ENCODE results near the gene CHD6.
A peak's percentile ranks its signal among the peaks of the same experiment; 100 is the strongest.
"Not testable (repeated sequence)": the region's sequence is repeated elsewhere in the genome, so short reads cannot be mapped to it uniquely, and the experiment has no call there.

CHD6 gene

GRCh38 chr20:41546535-41546934 is 71.6 kb downstream of the CHD6 start:
- no peak for DNase-seq

DNA sequence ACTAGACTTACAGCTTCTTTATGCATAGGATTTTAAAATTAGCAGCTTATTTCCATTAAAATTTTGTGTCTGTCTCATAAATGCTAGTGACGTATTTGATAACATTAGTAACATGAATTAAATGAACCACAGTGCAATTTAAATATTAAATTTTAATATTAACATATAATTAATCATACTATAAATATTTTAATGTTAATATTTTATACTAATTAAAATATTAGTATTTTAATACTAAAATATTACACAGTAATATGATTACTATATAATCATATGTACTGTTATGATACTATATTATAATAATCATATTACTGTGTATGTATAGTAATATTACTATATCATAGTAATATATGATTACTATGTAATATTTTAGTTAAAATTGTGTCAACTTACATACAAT is 73.7 kb downstream of the CHD6 start:
- no peak for DNase-seq

DNA sequence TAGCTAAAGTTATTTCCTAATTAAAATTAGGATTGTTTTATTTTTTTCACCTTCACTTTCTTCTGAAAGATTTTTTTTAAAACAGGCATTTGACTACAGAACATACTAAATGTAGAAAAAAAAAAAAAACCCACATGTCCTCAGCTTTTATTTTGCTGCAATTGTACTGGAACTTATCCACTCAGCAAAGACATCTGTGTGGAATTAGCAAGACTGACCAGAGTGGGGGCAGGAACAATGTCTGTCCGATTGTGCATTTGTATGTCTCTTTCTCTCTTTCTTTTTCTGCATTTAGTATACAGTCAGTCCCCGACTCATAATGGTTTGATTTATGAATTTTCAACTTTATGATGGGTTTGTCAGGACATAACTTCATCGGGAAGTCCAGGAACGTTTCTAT is 77.3 kb downstream of the CHD6 start:
- DNase-seq = no peak

DNA sequence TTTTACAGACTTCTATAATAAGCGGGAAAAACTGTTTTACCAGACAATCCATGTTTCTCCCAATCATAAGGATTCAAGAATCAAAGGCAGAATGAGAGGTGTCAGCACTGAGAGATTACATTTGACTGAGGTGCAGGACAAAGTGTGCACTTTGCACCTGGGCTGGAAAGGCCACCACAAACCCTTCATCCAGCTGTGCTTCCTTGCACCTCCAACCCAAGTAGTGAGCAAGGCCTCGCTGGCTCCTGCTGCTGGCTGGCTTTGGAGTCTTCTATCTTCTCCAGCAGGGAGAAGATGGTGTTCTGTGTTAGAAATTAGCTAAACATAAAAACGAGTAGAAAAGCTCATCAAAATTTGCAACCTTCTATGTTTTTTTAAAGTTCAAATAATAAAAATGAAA is 77.7 kb downstream of the CHD6 start:
- no peak for DNase-seq

- peak; percentile 34 for DNase-seq
These were observed 79.2 kb downstream of the CHD6 start for GRCh38 chr20:41538810-41539596.

DNA sequence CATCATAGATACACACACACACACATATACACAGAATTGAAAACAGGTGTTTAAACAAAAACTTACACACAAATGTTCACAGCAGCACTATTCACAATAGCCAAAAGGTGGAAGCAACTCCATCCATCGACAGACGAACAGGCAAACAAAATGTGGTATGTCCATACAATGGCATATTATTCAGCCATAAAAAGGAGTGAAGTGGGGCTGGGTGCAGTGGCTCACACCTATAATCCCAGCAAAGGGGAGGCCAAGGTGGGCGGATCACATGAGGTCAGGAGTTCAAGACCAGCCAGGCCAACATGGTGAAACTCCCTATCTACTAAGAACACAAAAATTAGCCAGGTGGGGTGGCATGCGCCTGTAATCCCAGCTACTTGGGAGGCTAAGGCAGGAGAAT is 80.3 kb downstream of the CHD6 start:
- DNase-seq = no peak

GRCh38 chr20:41535551-41535950 is 82.6 kb downstream of the CHD6 start:
- DNase-seq = not testable (repeated sequence)

DNA sequence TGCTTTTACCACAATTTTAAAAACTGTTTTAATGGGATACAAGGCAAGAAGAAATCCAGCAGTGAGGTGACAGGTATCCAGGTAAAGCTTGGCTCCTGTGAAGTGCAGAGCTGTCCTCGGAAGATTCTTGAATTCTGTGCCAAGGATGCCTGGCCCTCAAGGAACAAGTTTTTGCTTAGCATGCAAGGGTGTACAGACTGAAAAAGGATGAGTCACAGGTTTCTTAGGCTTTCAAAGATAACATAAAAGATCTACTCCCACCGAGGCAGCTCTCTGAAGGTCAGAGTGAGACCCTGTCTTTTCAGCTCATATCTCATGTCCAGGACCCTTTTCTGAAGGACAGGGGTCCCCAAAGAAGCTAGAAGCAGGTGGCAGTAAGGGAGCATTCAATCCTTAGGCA is 83.3 kb downstream of the CHD6 start:
- no peak for DNase-seq

DNA sequence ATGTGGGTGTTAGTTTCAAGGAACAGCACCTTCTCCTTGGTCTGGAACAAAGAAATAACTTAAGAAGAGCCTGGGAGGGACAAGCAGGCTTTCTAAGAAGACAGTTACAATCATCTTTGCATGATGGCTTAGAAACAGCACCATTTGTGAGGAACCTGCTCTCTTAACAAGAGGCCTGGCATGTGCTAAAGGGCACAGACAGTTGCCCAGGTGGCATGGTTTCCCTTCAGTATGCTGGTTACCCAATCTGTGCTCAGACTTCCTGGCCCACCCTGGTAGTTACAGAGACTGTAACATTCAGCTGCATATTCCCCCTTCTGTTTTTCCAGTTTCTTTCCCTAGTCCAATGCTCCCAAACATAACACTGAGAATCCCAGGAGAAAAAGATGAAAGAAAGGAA is 84.0 kb downstream of the CHD6 start:
- DNase-seq = no peak

GRCh38 chr20:41533537-41534136 is 84.5 kb downstream of the CHD6 start:
- DNase-seq = no peak

DNA sequence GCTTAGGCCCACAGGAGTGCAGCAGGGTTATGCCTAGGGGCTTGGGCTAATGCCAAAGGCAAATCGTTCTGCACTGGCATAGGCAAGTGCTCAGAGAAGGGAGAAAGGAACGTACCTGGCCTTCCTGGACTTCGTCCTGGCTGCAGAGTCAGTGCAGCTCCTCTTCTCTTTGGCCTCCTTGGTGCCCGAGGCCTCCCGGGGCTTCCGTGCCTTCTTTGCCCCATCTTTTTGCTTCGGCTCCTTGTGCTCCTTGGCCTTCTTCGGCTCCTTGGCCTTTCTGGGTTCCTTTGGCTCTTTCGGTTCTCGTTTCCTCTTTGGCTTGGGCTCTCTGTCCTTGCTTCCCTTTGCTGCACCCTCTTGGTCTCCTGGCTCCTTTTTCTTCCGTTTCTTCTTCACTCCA is 85.2 kb downstream of the CHD6 start:
- no peak for DNase-seq

- no peak for DNase-seq
These were observed 86.5 kb downstream of the CHD6 start for GRCh38 chr20:41531518-41532275.

GRCh38 chr20:41530923-41531322 is 87.3 kb downstream of the CHD6 start:
- DNase-seq = no peak

GRCh38 chr20:41526327-41526726 is 91.8 kb downstream of the CHD6 start:
- no peak for DNase-seq

- no peak for DNase-seq
These were observed 93.1 kb downstream of the CHD6 start for GRCh38 chr20:41524980-41525613.

GRCh38 chr20:41523857-41524256 is 94.3 kb downstream of the CHD6 start:
- DNase-seq = no peak

DNA sequence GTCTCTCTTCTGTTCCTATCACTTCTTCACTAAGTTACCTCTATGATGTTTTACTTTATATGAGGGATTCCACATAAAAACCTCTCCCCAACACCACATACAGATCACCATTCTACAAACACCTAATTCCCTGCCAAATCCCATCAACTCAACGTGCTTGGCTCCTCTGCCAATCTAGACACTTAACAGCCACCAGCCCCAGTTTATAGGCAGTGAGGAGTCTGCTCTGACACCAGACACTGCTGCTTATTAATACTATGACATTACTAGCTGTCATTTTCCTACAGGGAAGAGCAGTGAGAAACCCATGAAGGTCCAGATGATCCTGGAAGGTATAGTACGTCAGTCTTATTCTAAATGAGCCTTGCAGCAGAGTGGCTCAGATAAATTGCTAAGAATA is 104.3 kb downstream of the CHD6 start:
- DNase-seq = no peak

- DNase-seq = no peak
These were observed 105.6 kb downstream of the CHD6 start for GRCh38 chr20:41512624-41513023.

GRCh38 chr20:41510847-41511450 is 107.2 kb downstream of the CHD6 start:
- peak; percentile 24 for DNase-seq

DNA sequence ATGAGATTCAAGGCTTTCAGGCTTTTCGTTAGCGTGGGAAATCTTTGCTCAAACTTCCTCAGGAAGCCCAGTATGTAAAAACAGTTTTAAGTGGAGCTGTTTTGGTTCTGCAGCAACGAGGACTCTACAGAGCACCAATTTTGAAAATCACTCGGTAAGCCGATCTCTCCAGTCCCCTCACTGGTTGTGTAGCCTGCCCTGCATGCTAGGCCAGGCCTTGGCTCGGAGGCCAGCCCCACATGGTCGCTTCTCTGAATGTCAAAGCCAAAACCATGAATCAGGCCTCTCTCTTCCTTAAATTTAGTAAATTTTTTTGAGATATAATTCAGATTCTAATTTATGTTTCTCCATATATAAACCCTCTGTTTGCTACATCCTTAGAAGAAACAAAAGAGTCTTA is 108.0 kb downstream of the CHD6 start:
- no peak for DNase-seq

GRCh38 chr20:41509316-41510200 is 108.6 kb downstream of the CHD6 start:
- DNase-seq = no peak

- DNase-seq = no peak
These were observed 109.8 kb downstream of the CHD6 start for GRCh38 chr20:41508335-41508734.
